NCI-H345 treated with DMSO at 0.1 percent for 48 hours (cell line): ENCODE data around the gene ZNF638.

Source experiments
- DNase-seq: peaks from one replicate; lab custom pipeline; 2025; ENCODE audit not compliant: unreplicated experiment; lab: John Stamatoyannopoulos, UW

The ZNF638 gene

DNA sequence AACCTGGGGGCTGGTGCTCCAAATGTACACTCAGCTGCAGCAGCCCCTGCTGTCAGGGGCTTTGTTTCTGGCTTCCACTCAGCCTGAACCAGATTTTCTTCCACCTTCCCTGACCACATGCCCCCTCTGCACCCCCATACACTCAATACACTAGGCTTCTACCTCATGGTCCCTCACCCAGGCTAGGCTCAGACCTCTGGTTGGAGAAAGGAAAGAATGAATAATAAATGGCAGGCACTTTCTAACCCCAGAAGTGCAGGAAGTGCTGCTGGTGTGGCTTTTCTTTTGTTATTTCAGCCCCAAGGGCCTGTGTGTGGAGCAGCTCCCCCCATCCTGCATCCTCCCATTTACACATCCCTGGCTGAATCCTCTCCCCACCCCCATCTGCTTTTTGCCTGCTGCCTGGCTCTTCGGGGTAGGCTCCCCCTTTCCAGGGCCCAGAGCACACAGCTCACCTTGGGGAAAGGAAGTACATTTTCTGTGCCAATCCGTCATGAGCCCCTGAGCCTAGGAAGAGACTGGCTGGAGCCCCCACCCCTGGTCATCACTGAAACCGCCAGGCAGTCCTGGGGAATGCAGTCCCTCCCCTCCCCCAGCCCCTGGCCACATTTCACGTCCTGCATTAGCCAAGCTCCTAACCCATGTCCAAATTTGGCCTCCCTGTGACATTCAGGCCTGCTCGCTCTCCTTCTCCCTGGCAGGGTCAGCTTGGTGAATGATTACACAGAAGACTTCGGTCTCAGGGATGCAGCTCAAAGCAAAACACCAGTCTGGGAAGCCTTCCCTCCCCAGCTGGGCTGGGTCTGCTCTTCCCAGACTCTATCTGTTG lies 124.4 kb downstream of the ZNF638 start:
- DNase-seq = no peak

DNA sequence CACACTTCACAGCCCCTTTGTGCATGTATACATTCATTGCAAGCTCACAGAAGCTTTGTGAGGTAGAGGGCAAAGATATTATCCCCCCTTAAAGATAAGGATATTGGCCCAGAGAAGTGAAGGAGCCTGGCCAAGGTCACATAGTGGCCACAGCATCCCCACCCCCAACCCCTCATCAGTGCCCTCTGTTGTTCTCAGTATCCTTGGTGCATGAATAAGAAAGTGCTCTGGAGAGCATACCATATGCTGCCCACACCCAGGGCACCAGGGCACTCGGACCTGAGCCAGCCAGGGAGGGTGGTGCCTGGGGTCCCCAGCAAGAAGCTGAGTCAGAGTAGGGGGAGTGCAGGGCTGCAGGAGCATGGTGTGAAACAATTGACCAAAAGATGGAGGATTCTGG lies 125.0 kb downstream of the ZNF638 start:
- DNase-seq = no peak

DNA sequence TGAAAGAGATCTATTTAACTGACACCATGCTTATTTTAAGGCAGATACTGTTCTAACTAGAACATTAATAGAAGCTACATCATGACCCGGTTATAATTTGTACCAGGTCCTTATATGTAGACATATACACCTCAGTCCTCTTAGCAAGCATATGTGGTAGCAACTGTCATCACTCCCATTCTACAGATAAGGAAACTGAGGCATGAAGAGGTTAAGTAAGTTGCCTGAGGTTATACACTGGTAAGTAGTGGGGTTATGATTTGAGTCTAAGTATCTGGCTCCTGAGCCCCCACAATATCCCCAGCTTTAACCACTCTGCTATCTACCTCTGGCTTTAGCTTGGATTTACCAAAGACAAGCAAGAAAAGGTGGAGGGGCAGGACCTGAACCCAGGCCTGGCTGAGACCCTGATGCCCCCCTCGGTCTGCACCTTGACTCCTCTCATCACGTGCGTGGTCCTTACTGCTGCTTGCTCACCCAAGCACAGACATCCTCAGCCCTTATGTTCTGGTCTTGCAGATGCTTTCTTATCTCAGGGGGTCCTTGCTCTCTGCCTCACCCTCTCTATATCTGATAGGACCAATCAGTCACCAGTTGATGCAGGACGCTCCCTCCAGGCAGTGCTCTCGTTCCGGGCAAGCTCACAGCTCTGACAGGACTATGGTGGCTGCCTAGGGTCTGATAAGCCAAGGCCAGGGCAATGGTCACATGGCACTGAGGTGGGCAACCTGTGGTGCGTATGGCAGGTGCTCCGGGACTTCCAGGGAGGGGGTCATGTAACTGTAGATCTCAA lies 125.7 kb downstream of the ZNF638 start:
- DNase-seq = no peak

DNA sequence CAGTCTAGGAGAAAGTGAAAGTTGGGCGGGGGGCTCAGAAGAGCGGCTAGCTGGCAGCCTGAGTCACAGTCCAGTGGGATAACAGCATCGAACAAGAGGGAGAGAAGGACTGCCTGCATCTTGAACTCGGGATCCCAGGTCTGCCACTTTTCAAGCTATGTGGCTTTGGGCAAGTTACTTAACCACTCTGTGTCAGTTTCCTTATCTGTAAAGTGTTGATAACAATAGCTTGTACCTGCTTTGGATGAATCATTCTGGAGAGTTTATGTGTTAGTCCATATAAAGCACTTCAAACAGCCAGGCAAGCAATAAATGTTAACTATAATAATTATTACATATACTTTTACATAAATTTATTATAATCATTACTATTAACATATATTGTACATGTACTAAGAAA lies 126.3 kb downstream of the ZNF638 start:
- DNase-seq = no peak

DNA sequence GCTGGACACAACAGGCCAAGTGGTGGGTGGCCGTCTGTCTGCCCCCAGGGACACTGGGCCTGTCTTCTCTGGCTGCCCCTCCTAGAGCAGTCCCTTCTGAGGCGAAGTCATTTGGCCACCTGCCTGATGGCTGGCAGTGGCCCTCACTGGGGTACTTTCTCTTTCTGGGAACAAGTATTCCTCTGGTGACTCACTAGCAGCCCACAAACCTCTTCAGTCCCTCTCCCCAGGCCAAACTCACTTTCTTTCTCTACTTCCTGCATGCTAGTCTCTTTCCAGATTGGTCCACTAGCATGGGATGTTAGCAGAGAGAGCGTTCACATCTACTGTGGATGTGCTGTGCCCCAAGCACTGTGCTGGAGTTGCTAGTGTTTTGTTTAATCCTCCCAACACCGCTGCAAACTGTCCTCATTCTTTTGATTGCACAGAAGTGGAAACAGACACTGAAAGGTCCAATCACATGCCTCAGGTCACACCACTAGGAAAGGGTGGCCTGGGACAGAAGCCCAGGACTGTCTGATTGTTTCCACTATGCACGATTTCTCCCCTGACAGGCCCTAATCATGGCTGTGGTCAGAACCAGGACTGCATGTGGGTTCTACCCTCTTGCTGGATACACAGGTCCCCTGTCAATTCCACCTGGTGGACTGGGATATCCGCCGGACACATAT lies 127.0 kb downstream of the ZNF638 start:
- DNase-seq = no peak

DNA sequence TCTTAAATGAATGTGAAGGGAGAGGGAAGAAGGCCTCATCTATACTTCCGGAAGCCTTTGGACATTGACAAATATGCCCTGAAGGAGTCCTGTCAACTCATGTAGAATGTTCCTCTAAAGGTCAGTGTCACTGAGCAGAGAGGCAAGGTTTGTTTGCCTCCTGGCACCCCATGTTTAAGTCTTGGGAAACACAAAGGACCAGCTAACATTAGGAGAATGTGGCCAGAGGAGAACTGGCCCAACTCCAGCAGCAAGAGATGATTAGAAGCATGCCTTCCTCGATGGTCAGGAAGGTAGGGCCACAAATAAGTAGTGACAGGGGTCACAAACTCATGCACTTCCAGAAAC lies 127.5 kb downstream of the ZNF638 start:
- DNase-seq = no peak

DNA sequence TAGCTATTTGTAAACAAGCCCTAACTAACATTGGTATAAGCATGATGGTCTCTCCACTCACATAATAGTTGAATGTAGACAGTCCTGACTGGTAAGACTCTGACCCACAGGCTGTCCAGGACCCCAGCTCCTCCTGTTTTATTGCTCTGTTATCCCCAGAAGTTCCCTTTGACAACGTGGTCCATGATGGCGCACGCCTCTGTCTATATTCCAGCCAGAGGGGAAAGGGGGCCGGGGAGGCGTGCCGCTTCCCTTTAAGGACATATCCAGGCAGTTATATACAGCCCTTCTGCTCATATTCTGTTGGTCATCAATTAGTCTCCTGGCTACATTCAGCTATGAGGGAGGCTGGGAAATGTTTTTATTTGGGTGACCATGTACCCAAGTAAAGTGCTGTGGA lies 128.5 kb downstream of the ZNF638 start:
- no peak for DNase-seq

DNA sequence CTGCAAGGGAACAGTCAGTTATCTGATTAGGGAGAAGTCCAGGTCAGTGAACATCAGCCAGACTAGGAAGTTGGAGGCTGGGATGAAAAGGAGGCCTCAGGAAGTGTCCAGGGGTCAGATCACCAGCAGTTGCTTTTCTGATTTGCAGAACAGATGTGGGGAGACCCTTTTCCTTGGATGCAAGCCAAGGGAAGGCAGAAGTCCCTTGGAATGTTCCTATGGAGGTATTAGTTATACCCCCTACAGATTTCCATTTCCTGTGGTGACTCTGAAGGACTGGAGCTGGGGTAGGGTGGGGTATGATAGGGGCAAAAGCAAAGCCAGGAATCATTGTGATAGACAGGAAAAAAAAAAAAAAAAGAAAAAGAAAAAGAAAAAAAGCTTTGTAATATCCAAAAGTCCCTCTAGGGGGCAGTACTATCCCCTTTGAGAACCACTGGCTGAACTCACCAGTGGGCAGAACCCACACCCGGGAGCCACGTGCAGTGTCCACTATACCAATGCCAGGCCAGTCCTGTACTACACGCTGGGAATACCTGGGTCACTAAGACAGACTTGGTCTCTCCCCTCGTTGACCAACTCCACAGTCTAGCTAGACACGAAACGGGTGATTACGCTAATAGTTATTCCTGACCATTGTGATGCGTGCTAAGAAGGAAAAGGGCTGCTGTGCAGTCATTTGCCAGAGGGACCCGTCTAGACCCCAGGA lies 129.2 kb downstream of the ZNF638 start:
- no peak for DNase-seq

DNA sequence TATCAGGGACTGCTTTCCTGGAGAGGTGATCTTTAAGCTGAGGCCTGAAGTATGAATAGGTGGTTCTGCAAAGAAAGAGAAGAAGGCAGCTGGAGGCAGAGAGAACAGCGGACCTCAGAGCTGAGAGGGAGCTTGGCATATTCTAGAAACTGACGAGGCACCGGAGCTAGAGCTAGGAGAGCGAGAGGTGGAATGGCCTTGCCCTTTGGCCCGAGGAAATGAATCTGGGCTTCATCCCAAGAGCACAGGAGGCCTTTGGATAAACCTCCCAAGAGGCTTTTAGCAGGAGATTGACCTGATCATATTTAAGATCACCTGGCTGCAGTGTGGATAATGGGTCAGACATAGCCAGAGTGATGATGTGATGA lies 129.7 kb downstream of the ZNF638 start:
- no peak for DNase-seq

DNA sequence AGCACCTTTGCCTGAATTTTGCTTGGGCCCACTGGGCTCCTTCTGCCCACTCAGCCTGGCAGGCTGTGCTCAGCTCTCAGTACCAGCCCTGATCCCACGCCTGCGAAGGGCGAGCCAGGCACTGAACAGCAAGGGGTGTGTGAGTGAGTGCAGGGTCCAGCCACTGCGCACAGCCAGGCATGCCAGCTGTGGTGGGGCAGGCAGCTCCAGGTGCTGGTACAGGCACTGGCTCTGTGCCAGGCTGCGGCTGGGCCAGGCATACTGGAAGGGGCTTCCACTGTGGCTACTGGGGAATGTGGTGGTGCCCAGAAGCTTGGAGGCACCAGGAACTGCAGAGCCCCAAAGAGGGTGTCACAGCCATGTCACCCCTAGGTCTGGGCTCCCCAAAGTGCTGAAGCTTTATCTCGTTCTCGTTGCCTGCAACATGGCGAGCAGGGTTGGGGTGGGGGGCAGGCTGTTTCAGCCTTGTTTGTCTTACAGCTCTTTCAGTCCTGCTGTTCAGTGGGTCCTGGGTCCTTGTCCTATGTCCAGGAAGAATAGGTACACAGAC lies 130.5 kb downstream of the ZNF638 start:
- DNase-seq = no peak

DNA sequence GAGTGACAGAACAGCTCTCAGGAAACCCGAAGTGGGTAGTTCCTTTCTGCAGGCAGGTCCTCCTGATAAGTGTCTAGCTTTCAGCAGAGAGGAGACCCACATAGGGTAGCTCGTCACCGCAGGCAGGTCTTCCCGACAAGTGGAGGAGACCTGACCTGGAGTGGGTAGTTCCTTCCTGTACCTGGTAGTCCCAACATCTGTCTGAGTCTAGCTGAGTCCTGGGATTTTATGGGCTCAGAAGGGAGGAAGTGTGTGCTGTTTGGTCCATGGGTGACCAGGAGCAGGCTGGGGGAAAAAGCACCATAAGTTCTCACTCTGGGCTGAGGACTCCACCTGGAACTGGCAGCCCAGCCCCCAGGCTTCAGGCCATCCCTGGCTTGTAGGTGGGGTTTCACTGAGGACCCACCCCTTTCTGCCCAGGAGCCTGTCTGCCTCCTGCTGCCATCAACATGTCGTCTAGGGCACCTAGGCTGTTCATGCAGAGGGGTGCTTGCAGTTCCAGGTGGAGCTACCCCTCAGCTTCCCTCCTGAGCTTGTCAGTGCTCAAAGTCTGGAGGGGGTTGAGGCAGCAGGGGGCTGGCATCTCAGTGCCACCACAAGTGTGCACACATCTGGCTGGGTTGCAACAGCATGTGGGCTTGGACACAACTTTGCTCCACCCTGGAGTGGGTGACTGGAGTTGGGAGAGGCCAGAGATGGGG lies 131.2 kb downstream of the ZNF638 start:
- DNase-seq = no peak

DNA sequence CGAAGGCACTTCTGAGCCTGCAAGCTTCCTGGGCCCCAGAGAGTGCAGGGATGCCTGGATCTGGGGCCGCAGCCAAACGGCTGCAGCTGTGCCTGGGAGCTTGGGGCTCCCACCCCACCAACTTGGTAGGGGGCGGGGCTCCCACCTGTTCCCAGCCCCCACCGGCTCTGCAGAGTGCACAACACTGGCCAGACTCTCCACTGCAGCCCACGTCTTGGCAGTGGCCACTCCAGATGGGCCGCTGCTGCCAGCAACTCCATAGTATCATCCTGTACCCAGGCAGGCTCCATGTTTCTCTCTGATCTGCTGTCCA lies 131.7 kb downstream of the ZNF638 start:
- no peak for DNase-seq

DNA sequence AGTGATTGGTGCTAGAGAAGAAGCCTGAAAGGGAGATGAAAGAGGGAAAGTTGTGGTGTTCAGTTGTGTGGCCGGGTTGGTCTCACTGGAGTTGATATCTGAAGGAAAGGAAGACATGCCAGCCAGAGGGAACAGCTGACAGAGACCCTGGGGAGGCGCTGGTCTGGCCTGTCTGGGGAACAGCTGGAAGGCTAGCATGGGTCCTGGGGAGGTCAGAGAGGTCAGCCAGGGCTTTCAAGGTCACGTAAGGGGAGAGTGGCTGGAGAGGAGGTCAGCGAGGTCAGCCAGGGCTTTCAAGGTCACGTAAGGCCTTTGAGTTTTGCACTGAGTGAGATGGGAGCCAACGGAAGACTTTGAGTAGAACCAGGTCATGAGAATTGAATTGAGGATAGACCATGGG lies 132.8 kb downstream of the ZNF638 start:
- DNase-seq = no peak

DNA sequence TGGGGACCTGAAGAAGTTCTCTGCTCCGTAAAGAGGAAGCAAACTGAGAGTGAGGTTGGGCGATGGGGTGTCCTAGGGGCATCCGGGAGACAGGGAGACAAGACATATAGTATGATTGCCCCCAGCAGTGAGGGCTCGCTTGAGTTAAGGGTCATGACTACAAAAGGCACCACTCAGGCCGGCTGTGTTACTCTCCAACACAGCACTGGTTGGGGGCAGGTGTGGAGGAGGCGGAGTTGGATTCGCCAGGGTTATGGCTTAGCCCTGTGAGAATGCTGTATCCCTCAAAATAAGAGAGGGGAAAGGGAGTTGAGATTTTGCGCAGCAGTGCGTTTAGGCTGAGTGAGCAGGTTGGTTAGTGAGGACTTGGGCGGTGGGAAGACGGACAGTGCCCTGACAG lies 133.8 kb downstream of the ZNF638 start:
- no peak for DNase-seq

DNA sequence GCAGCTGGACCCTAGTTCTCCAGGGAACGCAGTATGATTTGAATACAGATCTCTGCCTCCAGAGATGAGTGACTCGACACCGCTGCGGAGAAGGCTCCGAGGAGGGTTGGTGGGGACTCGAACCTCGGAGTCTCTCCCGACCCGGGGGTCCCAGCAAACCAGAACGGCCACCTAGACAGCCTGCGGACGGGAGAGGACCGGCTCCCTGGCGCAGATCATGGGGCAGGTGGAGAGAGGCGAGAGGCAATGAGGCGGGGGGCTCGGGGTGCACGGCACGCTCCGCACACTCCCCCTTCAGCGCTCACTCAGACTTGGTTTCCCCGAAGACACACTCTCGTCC lies 134.3 kb downstream of the ZNF638 start:
- no peak for DNase-seq

DNA sequence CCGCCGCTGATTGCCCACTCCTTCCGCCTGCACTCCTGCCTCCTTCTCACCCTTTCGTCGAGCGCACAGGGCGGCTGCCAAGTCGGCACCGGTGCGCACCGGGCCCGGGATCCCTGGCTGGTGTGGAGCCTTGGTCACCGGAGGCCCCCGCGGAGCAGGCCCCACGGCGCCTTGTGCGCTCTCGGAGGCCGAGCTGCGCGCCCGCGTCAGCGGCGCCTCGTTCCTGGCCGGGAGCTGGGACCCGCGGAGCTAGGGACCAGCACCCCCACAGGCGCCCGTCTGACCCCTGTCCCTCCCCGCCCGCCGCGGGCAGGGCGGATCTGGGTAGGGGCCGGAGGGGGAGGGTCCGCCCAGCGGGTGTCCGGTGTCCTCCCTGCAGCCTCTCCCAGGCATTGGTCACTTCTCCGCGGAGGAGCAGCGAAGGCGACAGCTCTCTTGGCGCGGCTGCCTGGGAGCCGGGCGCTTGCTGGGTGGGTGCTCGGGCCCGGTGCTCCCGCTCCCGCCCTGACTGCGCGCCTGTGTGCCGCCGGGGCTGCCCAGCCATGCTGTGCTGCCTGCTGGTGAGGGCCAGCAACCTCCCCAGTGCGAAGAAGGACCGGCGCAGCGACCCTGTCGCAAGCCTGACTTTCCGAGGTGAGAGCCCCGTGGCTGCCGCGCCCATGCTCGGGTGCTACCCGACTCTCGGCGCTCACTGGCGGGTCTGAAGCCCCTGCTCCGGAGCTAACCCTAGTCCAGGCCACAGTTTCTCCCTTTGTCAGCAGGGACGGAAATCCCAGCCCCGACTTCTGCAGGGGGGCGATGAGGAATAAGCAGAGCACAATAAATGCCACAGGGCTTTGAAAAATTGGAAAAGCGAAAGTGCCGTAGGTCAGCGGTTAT lies 135.0 kb downstream of the ZNF638 start:
- peak; percentile 16 for DNase-seq

DNA sequence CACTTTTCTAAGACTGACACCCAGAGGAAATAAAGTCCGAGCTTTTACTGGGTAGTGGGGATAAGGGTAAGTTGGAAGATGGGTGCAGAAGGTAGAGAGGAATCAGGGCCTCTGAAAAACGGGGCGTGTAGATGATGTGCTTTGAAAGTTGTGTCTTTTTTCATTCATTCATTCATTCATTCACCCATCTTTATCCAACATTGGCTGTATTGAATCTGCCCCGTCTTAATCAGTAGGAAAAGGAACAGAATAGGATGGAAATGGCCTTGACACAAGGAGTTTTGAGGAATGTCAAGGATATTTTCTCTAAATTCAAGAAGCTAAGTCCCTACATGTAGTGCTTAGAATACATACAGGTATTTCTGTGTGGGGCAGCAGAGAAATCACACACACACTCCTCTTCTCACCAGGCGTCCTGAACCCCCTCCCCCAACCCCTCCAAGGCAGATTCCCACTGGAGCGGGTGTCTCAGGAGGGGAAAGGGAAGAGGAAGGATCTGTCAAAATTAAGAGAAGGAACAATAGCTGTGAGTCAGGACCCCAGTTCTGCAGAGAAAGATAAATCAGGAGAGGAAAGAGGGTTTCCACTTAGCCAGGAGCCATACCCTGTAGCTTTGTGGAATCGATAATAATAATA lies 135.7 kb downstream of the ZNF638 start:
- no peak for DNase-seq

DNA sequence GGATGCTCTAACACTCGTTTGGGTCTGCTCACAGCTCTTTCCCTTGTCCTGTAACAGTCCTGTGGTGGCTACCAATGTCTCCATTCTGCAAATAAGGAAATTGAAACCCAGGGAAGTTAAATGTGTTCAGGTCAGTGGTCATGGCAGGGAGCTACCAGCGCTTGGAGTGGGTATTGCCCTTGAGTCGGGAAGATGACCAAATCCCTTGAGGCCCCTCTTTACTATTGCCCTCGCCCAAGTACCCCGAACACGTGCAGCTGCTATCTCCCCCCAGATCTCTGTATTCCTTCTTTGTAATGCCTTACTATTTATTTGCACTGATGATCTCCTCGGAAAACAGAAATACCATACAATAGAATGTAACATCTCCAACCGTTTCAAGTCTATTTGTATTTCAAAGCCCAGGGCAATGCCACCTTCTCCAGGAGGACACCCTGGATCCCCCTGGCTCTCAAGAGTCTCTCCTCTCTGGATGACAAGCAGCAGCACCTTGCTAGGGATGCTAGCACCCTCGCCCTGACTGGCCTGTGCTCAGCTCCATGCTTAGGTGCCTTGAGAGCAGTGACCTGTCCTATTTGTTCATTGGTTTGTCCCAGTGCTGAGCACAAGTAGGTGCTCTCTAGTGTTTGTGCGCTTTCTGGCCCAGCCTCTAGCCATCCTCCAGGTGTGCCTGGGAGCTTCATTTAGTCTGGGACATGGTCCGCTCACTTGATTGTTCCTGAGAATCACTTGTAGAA lies 136.9 kb downstream of the ZNF638 start:
- no peak for DNase-seq
